ENCODE results near the gene MTUS2. TPM values are rescaled to one million over a fixed set of nuclear protein-coding genes. Genes with fewer than 3 reads are reported as not detected.

The MTUS2 gene
- not detected for total RNA-seq

- DNase-seq (ENCODE audit: low read depth in 2 of 3, low spot score in 2 of 3) = peak in 1 of 3 donors; percentile 10
These were observed at the start of gene MTUS2 for GRCh38 chr13:28820099-28821051. MTUS2 (plus strand) TSS chr13:28820339.

- DNase-seq (ENCODE audit: low read depth in 2 of 3, low spot score in 2 of 3) = no peak
These were observed 41.6 kb upstream of the MTUS2 start for GRCh38 chr13:28778308-28779215.

GRCh38 chr13:28792992-28793391 is 27.1 kb upstream of the MTUS2 start:
- DNase-seq (ENCODE audit: low read depth in 2 of 3, low spot score in 2 of 3) = peak in 1 of 3 donors; percentile 7

- no peak for DNase-seq (ENCODE audit: low read depth in 2 of 3, low spot score in 2 of 3)
These were observed 25.7 kb upstream of the MTUS2 start for GRCh38 chr13:28794396-28794795.

GRCh38 chr13:28796938-28797257 is 23.2 kb upstream of the MTUS2 start:
- no peak for DNase-seq (ENCODE audit: low read depth in 2 of 3, low spot score in 2 of 3)

- peak in 1 of 3 donors; percentile 3 for DNase-seq (ENCODE audit: low read depth in 2 of 3, low spot score in 2 of 3)
These were observed 14.8 kb upstream of the MTUS2 start for GRCh38 chr13:28805193-28805819.

GRCh38 chr13:28817204-28817603 is 2.9 kb upstream of the MTUS2 start:
- no peak for DNase-seq (ENCODE audit: low read depth in 2 of 3, low spot score in 2 of 3)

GRCh38 chr13:28819046-28819730 is 951 bp upstream of the MTUS2 start:
- peak in 1 of 3 donors; percentile 28 for DNase-seq (ENCODE audit: low read depth in 2 of 3, low spot score in 2 of 3)

- peak in 2 of 3 donors; percentile 68 to 70 for DNase-seq (ENCODE audit: low read depth in 2 of 3, low spot score in 2 of 3)
These were observed 422 bp upstream of the MTUS2 start for GRCh38 chr13:28819735-28820098.

- DNase-seq (ENCODE audit: low read depth in 2 of 3, low spot score in 2 of 3) = no peak
These were observed 2.0 kb downstream of the MTUS2 start for GRCh38 chr13:28822151-28822550.

- DNase-seq (ENCODE audit: low read depth in 2 of 3, low spot score in 2 of 3) = no peak
These were observed 2.7 kb downstream of the MTUS2 start for GRCh38 chr13:28822801-28823200.

GRCh38 chr13:28825379-28825778 is 5.2 kb downstream of the MTUS2 start:
- DNase-seq (ENCODE audit: low read depth in 2 of 3, low spot score in 2 of 3) = no peak

- DNase-seq (ENCODE audit: low read depth in 2 of 3, low spot score in 2 of 3) = no peak
These were observed 6.2 kb downstream of the MTUS2 start for GRCh38 chr13:28826368-28826767.

GRCh38 chr13:28830580-28830979 is 10.4 kb downstream of the MTUS2 start:
- no peak for DNase-seq (ENCODE audit: low read depth in 2 of 3, low spot score in 2 of 3)

GRCh38 chr13:28831117-28831516 is 11.0 kb downstream of the MTUS2 start:
- no peak for DNase-seq (ENCODE audit: low read depth in 2 of 3, low spot score in 2 of 3)

GRCh38 chr13:28837111-28837510 is 17.0 kb downstream of the MTUS2 start:
- no peak for DNase-seq (ENCODE audit: low read depth in 2 of 3, low spot score in 2 of 3)

- no peak for DNase-seq (ENCODE audit: low read depth in 2 of 3, low spot score in 2 of 3)
These were observed 23.5 kb downstream of the MTUS2 start for GRCh38 chr13:28843639-28844038.

GRCh38 chr13:28849441-28849840 is 29.3 kb downstream of the MTUS2 start:
- no peak for DNase-seq (ENCODE audit: low read depth in 2 of 3, low spot score in 2 of 3)

GRCh38 chr13:28850226-28850625 is 30.1 kb downstream of the MTUS2 start:
- DNase-seq (ENCODE audit: low read depth in 2 of 3, low spot score in 2 of 3) = no peak

- DNase-seq (ENCODE audit: low read depth in 2 of 3, low spot score in 2 of 3) = no peak
These were observed 31.3 kb downstream of the MTUS2 start for GRCh38 chr13:28851422-28851821.

All from hematopoietic multipotent progenitor cell (in vitro differentiated cells).